Measurements from ENCODE around the gene CARMIL1.

GRCh38 chr6:25363427-25363826 lies 84.3 kb downstream of the CARMIL1 start:
- TF ChIP-seq CTCF (IDR thresholded peaks at IDR 0.05) = no peak
- TF ChIP-seq POLR2AphosphoS5 (IDR thresholded peaks at IDR 0.05; ENCODE audit: insufficient read depth in 1 of 2, low read depth in 1 of 2) = no peak
